ENCODE measurements around the gene MCRIP1. TPM values are rescaled to one million over a fixed set of nuclear protein-coding genes. Genes with fewer than 3 reads are reported as not detected.

MCRIP1 gene
- total RNA-seq, 2 donors from 2014 or later = 164 to 183 TPM

DNA sequence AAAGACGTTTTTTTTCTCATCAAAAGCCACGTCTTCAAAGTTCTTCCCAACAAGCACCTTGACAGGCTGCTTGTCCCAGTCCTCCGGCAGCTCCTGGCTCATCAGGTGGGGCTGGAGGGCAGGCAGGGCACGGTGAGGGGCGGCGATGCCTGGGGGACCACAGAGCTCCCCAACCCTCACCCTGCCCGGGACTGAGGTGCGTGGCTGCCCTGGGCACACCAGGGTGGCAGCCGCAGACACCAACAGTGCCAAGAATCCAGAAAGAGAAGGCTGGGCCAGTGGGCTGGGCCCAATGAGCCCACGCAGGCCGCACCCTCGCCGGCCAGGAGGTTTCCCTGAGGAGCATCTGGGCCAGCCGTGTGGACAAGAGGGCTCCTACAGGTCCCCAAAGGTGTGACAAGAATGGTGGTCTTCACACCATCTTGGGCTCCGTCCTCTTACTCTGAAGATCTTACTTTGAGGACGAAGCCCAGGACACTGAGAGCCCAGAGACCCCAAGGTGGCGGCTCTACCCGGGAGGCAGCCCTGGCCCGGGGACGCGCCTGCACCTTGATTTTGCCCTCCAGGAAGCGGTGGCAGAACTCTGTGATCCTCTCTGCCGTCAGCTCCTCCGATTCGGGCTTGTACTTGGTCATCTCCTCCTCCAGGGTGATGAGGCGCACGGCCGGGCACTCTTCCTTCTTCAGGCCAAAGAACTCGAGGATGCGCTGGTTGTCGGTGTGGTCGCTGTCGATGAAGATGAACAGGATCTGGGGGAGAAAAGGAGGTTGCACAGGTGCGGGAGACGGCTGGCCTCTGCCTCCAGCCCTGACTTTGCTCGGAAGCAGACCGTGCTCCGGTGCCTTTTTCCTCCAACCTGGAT lies 13.0 kb upstream of the MCRIP1 start:
- Mint-ChIP-seq H3K4me3 (no peak overlapping the region), H3K27me3 (ENCODE audit: insufficient read depth) (no peaks in the 10 kb centered on the region), H3K36me3 (ENCODE audit: low read depth) (peaks cover 47% of the 10 kb centered on the region), H3K27ac (peak overlapping the region; percentile 21), H3K9me3 (no peaks in the 10 kb centered on the region), H3K4me1 (no peaks in the 10 kb centered on the region)
- Histone ChIP-seq H3K9ac (ENCODE audit: extremely low read depth, low read length, poor library complexity, severe bottlenecking) (no peak overlapping the region), H3K27ac (ENCODE audit: low read depth, low read length) (no peak overlapping the region), H3K4me1 (ENCODE audit: control insufficient read depth, insufficient read depth, low read length) (no peaks in the 10 kb centered on the region), H3K27me3 (ENCODE audit: control insufficient read depth, insufficient read depth, low read length, poor library complexity, severe bottlenecking) (no peaks in the 10 kb centered on the region), H3K9me3 (ENCODE audit: control insufficient read depth, low read length) (no peaks in the 10 kb centered on the region), H3K36me3 (ENCODE audit: control insufficient read depth, insufficient read depth, low read length) (peaks cover 70% of the 10 kb centered on the region), H3K4me3 (ENCODE audit: low read length) (no peak overlapping the region)
- TF ChIP-seq, protein P1, sequence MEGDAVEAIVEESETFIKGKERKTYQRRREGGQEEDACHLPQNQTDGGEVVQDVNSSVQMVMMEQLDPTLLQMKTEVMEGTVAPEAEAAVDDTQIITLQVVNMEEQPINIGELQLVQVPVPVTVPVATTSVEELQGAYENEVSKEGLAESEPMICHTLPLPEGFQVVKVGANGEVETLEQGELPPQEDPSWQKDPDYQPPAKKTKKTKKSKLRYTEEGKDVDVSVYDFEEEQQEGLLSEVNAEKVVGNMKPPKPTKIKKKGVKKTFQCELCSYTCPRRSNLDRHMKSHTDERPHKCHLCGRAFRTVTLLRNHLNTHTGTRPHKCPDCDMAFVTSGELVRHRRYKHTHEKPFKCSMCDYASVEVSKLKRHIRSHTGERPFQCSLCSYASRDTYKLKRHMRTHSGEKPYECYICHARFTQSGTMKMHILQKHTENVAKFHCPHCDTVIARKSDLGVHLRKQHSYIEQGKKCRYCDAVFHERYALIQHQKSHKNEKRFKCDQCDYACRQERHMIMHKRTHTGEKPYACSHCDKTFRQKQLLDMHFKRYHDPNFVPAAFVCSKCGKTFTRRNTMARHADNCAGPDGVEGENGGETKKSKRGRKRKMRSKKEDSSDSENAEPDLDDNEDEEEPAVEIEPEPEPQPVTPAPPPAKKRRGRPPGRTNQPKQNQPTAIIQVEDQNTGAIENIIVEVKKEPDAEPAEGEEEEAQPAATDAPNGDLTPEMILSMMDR (conservative IDR thresholded peaks at IDR 0.05) = no peak
- 96 to 98% methylated on average over 31 to 38 of the region's 38 CpGs for WGBS, 2 experiments (ENCODE audit: insufficient coverage in 1 of 2, insufficient read length in 1 of 2)
- no peak for DNase-seq

DNA sequence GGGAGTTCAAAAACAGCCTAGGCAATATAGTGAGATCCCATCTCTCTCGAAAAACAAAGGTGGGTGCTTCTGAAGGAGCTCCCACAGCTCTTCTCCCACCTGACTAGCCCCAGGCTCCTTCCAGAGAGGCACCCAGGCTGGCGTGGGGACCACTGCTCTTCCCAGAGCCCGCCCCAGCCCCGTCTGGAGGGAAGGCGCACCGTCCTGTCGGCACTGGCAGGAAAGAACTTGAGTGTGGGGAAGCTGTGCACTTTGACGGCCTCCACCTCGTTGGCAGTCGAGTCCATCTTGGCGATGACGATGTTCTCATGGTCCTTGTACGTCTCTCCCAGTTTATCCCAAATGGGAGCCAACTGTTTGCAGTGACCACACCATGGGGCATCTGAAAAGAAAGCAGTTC lies 12.3 kb upstream of the MCRIP1 start:
- TF ChIP-seq, protein P1 (conservative IDR thresholded peaks at IDR 0.05) = no peak
- Mint-ChIP-seq H3K27ac (no peak overlapping the region), H3K27me3 (ENCODE audit: insufficient read depth) (no peaks in the 10 kb centered on the region), H3K4me3 (no peak overlapping the region), H3K9me3 (no peaks in the 10 kb centered on the region), H3K36me3 (ENCODE audit: low read depth) (peaks cover 42% of the 10 kb centered on the region), H3K4me1 (no peaks in the 10 kb centered on the region)
- no peak overlapping the region for H3K27ac ChIP-seq (ENCODE audit: low read depth, low read length)
- no peak overlapping the region for H3K4me3 ChIP-seq (ENCODE audit: low read length)
- H3K4me1 ChIP-seq (ENCODE audit: control insufficient read depth, insufficient read depth, low read length) = no peaks in the 10 kb centered on the region
- H3K9me3 ChIP-seq (ENCODE audit: control insufficient read depth, low read length) = no peaks in the 10 kb centered on the region
- WGBS, 2 experiments (ENCODE audit: insufficient coverage in 1 of 2, insufficient read length in 1 of 2) = 91 to 99% methylated on average over 7 to 13 of the region's 13 CpGs
- DNase-seq = no peak
- no peaks in the 10 kb centered on the region for H3K27me3 ChIP-seq (ENCODE audit: control insufficient read depth, insufficient read depth, low read length, poor library complexity, severe bottlenecking)
- H3K36me3 ChIP-seq (ENCODE audit: control insufficient read depth, insufficient read depth, low read length) = peaks cover 65% of the 10 kb centered on the region
- no peak overlapping the region for H3K9ac ChIP-seq (ENCODE audit: extremely low read depth, low read length, poor library complexity, severe bottlenecking)

DNA sequence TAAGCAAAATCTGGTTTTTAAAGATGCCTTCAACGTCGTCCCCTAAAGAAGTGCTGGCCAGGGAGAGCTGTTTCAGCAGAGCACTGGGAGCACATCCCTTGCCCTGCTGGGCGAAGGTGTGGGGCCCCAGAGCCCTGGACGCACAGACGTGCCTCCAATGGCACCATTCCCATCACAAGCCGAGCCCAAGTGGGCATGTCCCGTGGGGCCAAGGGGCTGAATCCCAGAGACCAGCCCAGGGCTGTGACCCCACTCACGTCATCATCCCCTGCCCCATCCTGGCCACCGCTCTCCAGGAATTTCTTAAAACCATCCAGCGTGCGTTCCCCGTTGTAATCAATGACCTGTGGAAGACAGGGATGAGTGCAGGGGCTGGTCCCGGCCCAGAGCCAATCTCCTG lies 11.8 kb upstream of the MCRIP1 start:
- peaks cover 42% of the 10 kb centered on the region for H3K36me3 Mint-ChIP-seq (ENCODE audit: low read depth)
- H3K4me3 Mint-ChIP-seq = no peak overlapping the region
- H3K4me1 ChIP-seq (ENCODE audit: control insufficient read depth, insufficient read depth, low read length) = no peaks in the 10 kb centered on the region
- no peak overlapping the region for H3K27ac Mint-ChIP-seq
- H3K4me1 Mint-ChIP-seq = no peaks in the 10 kb centered on the region
- TF ChIP-seq, protein P1 (conservative IDR thresholded peaks at IDR 0.05) = no peak
- 95 to 99% methylated on average over 8 to 13 of the region's 13 CpGs for WGBS, 2 experiments (ENCODE audit: insufficient coverage in 1 of 2, insufficient read length in 1 of 2)
- no peaks in the 10 kb centered on the region for H3K9me3 Mint-ChIP-seq
- no peak overlapping the region for H3K4me3 ChIP-seq (ENCODE audit: low read length)
- peaks cover 65% of the 10 kb centered on the region for H3K36me3 ChIP-seq (ENCODE audit: control insufficient read depth, insufficient read depth, low read length)
- H3K9ac ChIP-seq (ENCODE audit: extremely low read depth, low read length, poor library complexity, severe bottlenecking) = no peak overlapping the region
- no peak for DNase-seq
- H3K27me3 Mint-ChIP-seq (ENCODE audit: insufficient read depth) = no peaks in the 10 kb centered on the region
- H3K9me3 ChIP-seq (ENCODE audit: control insufficient read depth, low read length) = no peaks in the 10 kb centered on the region
- no peak overlapping the region for H3K27ac ChIP-seq (ENCODE audit: low read depth, low read length)
- H3K27me3 ChIP-seq (ENCODE audit: control insufficient read depth, insufficient read depth, low read length, poor library complexity, severe bottlenecking) = no peaks in the 10 kb centered on the region

All from endodermal cell (in vitro differentiated cells).